Parathyroid adenoma (tissue), 2 donors: ENCODE measurements around the gene DDN.

Experiments used
- H2AFZ ChIP-seq: fragments of 300-600 bp; sonication (generic); one replicate; pipeline ENCODE4 v1.7.0; 2017; ENCODE audit warnings: antibody characterized with exemption, mild to moderate bottlenecking
- H3K27ac ChIP-seq: fragments of 300-600 bp; sonication (generic); one replicate; pipeline ENCODE4 v1.7.0; 2017
- H3K27me3 ChIP-seq: fragments of 300-600 bp; sonication (generic); one replicate; pipeline ENCODE4 v1.7.0; 2017; ENCODE audit warnings: low read length; ENCODE audit not compliant: control insufficient read depth, insufficient read depth
- H3K36me3 ChIP-seq: fragments of 300-600 bp; sonication (generic); one replicate; pipeline ENCODE4 v1.7.0; 2017; ENCODE audit warnings: low read length; ENCODE audit not compliant: control insufficient read depth, insufficient read depth
- H3K4me1 ChIP-seq: fragments of 300-600 bp; sonication (generic); one replicate; pipeline ENCODE4 v1.7.0; 2017; ENCODE audit warnings: control low read depth
- H3K4me2 ChIP-seq: fragments of 300-600 bp; sonication (generic); one replicate; pipeline ENCODE4 v1.7.0; 2017; ENCODE audit warnings: low read length
- H3K4me3 ChIP-seq: fragments of 300-600 bp; sonication (generic); one replicate; pipeline ENCODE4 v1.7.0; 2017; ENCODE audit warnings: low read depth, low read length
- H3K79me2 ChIP-seq: fragments of 300-600 bp; sonication (generic); one replicate; pipeline ENCODE4 v1.7.0; 2017; ENCODE audit warnings: control low read depth
- H3K9ac ChIP-seq: fragments of 300-600 bp; sonication (generic); one replicate; pipeline ENCODE4 v1.7.0; 2017; ENCODE audit warnings: mild to moderate bottlenecking
- H3K9me3 ChIP-seq: fragments of 300-600 bp; sonication (generic); one replicate; pipeline ENCODE4 v1.7.0; 2017; ENCODE audit warnings: low read length; ENCODE audit not compliant: control insufficient read depth
- CTCF ChIP-seq: fragments of 300-600 bp; sonication (generic); IDR thresholded peaks from one replicate; pipeline ENCODE4 v1.7.0; 2017; ENCODE audit warnings: antibody characterized with exemption, mild to moderate bottlenecking
- donor health status: primary hyperparathyroidism.

Gene DDN

GRCh38 chr12:48960834-48961233 is 38.3 kb downstream of the DDN start:
- no peak for TF ChIP-seq CTCF
- Histone ChIP-seq H3K27ac (no peak overlapping the region), H3K4me3 (no peak overlapping the region), H3K36me3 (no peaks in the 10 kb centered on the region), H3K79me2 (peaks cover 9% of the 10 kb centered on the region), H3K9me3 (no peaks in the 10 kb centered on the region), H3K4me2 (no peak overlapping the region), H3K4me1 (peaks cover 2% of the 10 kb centered on the region), H2AFZ (no peak overlapping the region), H3K27me3 (no peaks in the 10 kb centered on the region), H3K9ac (no peak overlapping the region)

GRCh38 chr12:48958049-48958388 is 41.2 kb downstream of the DDN start:
- Histone ChIP-seq H3K9me3 (no peaks in the 10 kb centered on the region), H3K27me3 (no peaks in the 10 kb centered on the region), H3K4me3 (peak overlapping the region; percentile 99), H2AFZ (peak overlapping the region; percentile 82), H3K36me3 (no peaks in the 10 kb centered on the region), H3K4me1 (peaks cover 6% of the 10 kb centered on the region), H3K4me2 (peak overlapping the region; percentile 88), H3K9ac (no peak overlapping the region), H3K27ac (peak overlapping the region; percentile 91), H3K79me2 (peaks cover 20% of the 10 kb centered on the region)
- no peak for TF ChIP-seq CTCF

GRCh38 chr12:48957141-48958048 is 41.8 kb downstream of the DDN start, which contains the start of gene ARF3:
TSS of gene ARF3 (minus strand) at chr12:48957487. CDS start at chr12:48941095, 16,392 bp downstream.
- Histone ChIP-seq H3K9me3 (no peaks in the 10 kb centered on the region), H2AFZ (peak within 1 kb of the TSS; percentile 82), H3K9ac (peak within 1 kb of the TSS; percentile 85), H3K27ac (peak within 1 kb of the TSS; percentile 91), H3K4me1 (peaks cover 6% of the 10 kb centered on the region), H3K4me3 (peak within 1 kb of the TSS; percentile 99), H3K27me3 (no peaks in the 10 kb centered on the region), H3K36me3 (no peaks in the 10 kb centered on the region), H3K4me2 (peak within 1 kb of the TSS; percentile 88), H3K79me2 (peaks cover 20% of the 10 kb centered on the region)
- peak; percentile 13 for TF ChIP-seq CTCF

- Histone ChIP-seq H3K36me3 (no peaks in the 10 kb centered on the region), H3K27ac (peak overlapping the region; percentile 91), H3K4me2 (peak overlapping the region; percentile 88), H3K4me1 (peaks cover 6% of the 10 kb centered on the region), H3K79me2 (peaks cover 20% of the 10 kb centered on the region), H3K4me3 (peak overlapping the region; percentile 99), H3K9me3 (no peaks in the 10 kb centered on the region), H2AFZ (peak overlapping the region; percentile 82), H3K27me3 (no peaks in the 10 kb centered on the region), H3K9ac (peak overlapping the region; percentile 85)
- no peak for TF ChIP-seq CTCF
Measured at GRCh38 chr12:48956279-48957140, 42.7 kb downstream of the DDN start.
